NCI-H82 treated with DMSO at 0.1 percent for 48 hours (cell line): Measurements from ENCODE around the gene IER5.
A peak's percentile ranks its signal among the peaks of the same experiment; 100 is the strongest.
"Not testable (repeated sequence)": the region's sequence is repeated elsewhere in the genome, so short reads cannot be mapped to it uniquely, and the experiment has no call there.

Experiments used
- DNase-seq: peaks from one replicate; lab custom pipeline; 2025; ENCODE audit not compliant: unreplicated experiment; lab: John Stamatoyannopoulos, UW

Gene IER5

GRCh38 chr1:181088079-181089016 is at the start of gene IER5:
Gene IER5, plus strand, starts transcription at chr1:181088700. Its CDS starts 203 bp downstream, at chr1:181088903.
- peak; percentile 95 for DNase-seq

- DNase-seq: no peak
Measured at GRCh38 chr1:181040284-181040865, 48.1 kb upstream of the IER5 start.

GRCh38 chr1:181043025-181043888 is 45.2 kb upstream of the IER5 start:
- no peak for DNase-seq

DNA sequence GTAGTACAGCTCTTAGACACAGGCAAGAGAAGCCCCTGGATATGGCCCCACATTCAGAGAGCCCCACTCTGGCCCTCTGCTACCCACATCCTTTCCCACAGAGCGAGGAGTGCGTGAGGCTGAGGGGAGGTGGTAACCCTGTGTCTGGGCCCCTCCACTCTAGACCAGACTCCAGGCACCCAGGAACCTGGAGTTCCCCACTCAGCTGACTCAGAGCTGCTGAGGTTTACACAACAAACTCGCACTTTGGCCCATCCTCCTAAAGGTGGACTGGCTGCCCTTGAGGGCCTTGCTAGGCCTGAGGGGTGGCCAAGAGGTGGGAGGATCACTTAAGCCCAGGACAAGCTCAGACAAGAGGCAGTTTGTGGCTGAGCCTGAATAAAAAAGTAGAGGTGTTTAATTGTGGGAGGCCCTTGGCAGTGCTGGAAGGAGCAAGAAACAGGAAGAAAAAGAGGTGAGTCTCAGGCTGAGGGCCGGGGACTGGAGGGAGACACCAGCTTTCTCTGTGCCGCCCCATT is 44.0 kb upstream of the IER5 start:
- no peak for DNase-seq

GRCh38 chr1:181045946-181046345 is 42.6 kb upstream of the IER5 start:
- not testable (repeated sequence) for DNase-seq

- DNase-seq: no peak
Measured at GRCh38 chr1:181049378-181049777, 39.1 kb upstream of the IER5 start.

DNA sequence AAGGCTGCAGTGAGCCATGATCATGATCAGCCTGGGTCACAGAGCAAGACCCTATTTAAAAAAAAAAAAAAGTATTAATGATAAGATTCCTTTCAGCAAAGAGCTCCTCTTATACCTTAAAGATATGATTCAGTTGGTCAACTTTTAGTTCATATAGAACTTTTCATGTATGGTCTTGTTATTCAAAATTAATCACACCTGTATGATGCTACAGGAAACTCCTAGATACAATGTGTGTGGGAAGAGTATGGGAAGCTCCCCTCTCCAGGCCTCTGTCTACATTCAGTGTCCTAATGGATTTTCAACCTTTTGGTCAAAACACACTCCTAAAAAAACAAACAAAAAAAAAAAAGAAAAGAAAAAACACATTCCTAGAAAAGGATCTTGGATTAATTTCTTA is 37.6 kb upstream of the IER5 start:
- no peak for DNase-seq

GRCh38 chr1:181056560-181056959 is 31.9 kb upstream of the IER5 start:
- DNase-seq: no peak

DNA sequence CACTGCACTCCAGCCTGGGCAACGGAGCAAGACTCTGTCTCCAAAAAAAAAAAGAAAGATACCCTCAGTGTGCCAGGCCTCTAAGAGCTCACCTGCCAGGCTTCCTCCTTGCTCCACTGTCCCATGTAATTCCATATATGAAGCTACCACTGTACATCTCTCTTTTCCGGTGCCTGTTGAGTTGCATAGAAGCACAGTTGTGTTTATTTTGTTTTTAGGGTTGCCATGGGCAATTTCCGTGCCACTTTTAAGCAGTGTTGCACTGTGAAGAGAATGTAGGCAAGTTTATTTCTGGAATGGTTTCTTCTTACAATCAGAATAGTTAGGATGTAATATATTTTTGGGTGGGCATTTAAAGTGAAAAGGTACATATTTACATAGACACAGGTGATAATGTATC is 31.4 kb upstream of the IER5 start:
- DNase-seq: no peak

DNA sequence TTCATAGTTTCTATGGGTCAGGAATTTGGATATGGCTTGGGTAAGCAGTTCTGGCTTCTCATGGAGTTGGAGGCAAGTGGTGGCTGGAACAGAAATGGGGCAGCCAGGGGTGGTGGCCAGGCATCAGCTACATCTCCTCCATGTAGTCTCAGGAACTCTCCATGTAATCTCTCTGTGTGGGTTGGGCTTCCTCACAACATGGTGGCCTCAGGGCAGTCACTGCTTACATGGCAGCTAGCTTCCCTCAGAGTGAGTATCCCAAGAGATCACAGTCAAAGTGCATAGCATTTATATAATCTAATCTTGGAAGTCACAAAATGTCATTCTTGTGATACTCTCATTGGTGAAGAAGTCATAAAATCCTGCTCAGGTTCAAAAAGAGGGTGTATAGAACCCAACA is 29.1 kb upstream of the IER5 start:
- DNase-seq: no peak

DNA sequence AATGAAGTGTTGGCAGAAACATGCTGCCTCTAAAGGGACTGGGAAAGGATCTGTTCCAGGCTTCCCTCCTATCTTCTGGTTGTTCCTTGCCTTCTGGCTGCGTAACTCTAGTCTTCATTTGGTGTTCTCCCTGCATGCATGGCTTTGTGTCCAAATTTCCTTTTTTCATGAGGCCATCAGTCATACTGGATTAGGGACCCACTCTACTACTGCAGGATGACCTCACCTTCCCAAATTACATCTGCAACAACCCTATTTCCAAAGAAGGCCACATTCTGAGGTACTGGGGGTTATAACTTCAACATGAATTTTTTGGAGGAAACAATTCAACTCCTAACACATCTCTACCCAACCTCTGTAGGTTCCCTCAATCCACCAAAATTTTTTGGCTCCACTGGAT is 28.4 kb upstream of the IER5 start:
- no peak for DNase-seq

GRCh38 chr1:181060947-181061346 is 27.6 kb upstream of the IER5 start:
- DNase-seq: not testable (repeated sequence)

DNA sequence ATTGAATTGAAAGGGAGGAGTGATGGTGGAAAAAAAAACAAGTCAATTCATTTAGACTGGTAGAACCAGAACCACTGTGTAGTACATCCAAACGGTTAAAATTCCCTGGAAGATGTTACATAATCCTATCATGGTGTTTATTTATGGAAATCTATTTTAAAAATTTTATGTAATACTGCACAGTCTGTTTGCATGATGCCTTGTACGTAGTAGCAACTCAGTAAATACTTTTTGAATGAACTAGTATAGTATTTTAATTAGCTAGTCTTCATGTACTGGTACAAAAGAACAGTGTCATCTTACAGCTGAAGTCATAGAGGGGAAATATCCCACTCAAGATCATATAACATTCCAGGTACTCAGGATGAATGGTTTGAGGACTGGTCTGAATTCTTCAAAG is 27.0 kb upstream of the IER5 start:
- DNase-seq: no peak

- DNase-seq: no peak
Measured at GRCh38 chr1:181061891-181062835, 26.3 kb upstream of the IER5 start.

DNA sequence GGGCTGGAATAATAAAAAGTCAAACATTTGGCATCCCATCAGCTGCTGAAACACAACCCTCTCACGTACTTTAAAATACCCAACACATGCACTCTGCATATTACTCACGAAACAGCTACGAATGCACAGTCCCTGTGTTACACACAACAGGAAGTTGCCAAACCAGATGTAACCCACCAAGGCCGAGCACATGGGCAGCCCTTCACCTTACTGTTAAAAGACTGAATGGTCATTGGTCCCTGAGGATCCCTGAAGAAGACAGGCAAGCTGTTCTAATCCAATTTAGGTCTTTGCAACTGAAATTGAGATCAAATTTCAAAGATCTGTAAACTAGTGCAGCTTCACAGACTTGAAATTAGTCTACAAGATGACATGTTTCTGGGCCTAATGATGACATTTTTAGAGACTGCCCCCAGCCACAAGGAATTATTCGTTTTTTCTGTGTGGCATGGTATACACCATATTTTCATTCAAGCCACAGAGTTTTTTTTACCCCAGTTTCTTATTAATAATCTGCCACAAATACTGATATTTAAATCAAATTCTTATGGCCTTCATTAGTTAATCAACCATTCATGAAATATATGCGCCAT is 25.6 kb upstream of the IER5 start:
- DNase-seq: peak; percentile 92

DNA sequence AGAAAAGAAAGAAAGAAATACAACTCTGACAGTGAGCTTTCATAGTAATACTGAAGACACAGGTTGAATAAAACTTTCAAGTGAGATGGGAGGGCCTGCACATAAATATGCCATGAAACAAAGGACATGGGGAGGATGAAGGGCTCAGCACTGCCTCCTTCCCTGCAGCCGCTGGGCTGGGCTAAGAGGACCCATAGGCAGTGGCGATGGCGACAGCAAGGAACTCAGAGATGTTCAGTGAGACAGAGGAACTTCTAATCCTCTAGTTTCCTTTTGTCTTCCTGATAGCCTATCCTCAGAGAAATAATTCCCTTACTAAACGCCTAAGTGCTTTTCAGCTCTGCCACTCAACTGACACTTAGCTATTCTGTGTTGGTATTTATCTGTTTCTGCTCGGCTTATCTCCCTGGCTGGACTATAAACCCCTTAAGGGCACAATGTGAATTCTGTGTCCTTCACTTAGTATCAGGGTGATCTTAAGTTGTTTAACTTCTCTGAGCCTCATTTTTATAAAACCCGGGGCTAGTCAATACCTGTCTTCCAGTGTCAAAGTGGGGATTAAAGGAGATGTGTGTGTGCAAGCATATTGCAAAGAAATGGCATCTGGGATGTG is 24.4 kb upstream of the IER5 start:
- peak; percentile 86 for DNase-seq

DNA sequence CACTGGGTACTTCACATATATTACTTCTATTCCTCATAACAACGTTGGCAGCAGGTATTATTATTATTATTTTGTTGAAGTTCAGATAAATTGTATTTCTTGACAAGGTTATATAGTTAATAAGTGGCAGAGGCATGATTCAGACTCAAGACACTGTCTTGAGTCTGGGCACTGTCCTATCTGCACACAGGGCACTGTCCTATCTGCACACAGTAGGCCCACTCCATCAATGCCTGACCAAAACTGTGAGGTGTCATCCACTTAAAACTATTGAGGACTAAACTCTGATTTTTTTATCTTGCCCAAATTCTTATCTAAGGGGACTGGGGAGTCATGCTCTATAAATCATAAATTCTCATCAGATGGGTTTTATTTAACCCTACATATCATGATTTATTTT is 23.8 kb upstream of the IER5 start:
- DNase-seq: no peak

DNA sequence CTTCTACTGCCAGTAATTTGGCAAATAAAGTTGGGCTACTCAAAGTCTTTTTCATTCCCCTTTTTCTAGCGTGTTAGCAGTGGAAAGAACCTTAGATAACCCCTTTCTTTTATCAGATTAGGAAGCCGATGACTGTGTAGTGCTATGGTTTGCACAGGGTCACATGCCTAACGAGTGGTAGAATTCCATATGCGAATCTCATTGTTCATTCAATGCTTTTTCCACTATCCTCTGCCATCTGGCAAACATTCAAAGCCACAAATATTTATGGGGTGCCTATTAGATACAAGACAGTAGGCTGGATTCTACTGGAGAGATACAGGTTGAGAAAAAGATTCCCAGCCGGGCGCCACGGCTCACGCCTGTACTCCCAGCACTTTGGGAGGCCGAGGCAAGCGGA is 14.9 kb upstream of the IER5 start:
- no peak for DNase-seq

DNA sequence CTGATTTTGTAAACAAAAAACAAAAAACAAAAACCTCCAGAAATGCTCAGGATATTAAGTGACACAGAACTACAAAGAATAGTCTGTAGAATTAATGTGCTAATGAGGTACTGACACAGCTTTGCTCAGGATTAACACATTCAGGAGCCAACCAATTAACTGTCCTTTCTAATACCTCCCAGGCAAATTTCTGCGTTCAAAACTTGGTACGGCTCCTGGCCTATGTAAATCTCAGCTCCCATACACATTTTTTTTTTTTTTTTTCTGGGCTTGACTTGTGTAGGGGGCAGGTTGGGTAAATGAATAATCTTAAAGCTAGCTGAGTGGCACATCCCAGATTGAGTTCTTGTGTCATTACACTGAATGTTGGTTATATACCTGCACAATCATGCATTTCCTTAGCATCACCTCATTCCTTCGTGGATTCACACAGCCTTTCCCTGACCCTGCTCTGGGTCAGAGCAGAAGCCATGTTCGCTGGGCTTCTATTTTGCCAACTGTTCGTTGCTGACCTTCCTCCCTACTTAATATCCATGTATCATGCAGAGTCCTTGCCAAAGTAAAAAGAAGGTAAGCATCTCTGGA is 12.6 kb upstream of the IER5 start:
- peak; percentile 56 for DNase-seq
